GM12874 (cell line): ENCODE results near the gene MORC3.

Experiments
- TF ChIP-seq, protein P1 (sequence below): IDR thresholded peaks from 2 replicates; pipeline ENCODE4 v1.5.1; 2011; ENCODE audit warnings: low read depth, mild to moderate bottlenecking, control low read depth, low read length, moderate library complexity; ENCODE audit not compliant: insufficient read depth

The MORC3 gene

DNA sequence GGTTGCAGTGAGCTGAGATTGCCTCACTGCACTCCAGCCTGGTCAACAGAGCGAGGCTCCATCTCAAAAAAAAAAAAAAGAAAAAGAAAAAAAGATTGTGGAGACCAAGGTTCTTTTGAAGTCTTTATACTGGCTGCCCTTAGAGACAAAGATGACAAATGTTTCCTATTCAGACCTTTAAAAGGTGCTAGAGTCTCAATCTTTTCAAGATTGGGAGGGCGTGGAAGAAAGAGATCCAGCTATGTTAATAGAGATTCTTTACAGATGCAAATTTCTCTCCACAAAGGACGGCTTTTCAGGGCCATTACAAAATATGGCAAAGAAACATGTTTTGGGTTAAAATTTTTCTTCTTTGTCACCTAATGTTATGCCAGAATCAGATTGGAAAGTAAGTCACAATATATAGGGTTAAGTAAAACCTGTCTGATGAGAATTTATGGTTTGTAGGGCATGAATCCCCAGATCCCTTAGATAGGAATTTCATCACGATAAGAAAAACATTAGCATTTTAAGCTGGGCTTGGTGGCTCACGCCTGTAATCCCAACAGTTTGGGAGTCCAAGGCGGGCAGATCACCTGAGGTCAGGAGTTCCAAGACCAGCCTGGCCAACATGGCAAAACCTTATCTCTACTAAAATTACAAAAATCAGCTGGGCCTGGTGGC lies 13.0 kb upstream of the MORC3 start:
- TF ChIP-seq, protein P1, sequence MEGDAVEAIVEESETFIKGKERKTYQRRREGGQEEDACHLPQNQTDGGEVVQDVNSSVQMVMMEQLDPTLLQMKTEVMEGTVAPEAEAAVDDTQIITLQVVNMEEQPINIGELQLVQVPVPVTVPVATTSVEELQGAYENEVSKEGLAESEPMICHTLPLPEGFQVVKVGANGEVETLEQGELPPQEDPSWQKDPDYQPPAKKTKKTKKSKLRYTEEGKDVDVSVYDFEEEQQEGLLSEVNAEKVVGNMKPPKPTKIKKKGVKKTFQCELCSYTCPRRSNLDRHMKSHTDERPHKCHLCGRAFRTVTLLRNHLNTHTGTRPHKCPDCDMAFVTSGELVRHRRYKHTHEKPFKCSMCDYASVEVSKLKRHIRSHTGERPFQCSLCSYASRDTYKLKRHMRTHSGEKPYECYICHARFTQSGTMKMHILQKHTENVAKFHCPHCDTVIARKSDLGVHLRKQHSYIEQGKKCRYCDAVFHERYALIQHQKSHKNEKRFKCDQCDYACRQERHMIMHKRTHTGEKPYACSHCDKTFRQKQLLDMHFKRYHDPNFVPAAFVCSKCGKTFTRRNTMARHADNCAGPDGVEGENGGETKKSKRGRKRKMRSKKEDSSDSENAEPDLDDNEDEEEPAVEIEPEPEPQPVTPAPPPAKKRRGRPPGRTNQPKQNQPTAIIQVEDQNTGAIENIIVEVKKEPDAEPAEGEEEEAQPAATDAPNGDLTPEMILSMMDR, result no peak

DNA sequence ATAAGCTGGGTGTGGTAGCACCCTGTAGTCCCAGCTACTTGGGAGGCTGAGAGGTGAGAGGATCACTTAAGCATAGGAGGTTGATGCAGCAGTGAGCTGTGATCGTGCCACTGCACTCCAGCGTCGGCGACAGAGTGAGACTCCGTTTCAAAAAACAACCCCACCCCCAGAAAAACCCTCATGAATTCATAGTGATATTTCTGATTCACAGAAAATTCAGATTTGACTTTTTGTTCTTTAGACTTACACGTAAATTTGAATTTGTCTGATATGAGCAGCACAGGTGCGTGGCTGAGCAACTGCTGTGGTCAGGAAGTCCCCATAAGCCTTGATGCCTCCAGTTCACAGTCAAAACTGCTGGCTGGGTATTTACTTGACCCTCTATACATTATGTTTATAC lies 10.0 kb upstream of the MORC3 start:
- TF ChIP-seq, protein P1, result no peak

DNA sequence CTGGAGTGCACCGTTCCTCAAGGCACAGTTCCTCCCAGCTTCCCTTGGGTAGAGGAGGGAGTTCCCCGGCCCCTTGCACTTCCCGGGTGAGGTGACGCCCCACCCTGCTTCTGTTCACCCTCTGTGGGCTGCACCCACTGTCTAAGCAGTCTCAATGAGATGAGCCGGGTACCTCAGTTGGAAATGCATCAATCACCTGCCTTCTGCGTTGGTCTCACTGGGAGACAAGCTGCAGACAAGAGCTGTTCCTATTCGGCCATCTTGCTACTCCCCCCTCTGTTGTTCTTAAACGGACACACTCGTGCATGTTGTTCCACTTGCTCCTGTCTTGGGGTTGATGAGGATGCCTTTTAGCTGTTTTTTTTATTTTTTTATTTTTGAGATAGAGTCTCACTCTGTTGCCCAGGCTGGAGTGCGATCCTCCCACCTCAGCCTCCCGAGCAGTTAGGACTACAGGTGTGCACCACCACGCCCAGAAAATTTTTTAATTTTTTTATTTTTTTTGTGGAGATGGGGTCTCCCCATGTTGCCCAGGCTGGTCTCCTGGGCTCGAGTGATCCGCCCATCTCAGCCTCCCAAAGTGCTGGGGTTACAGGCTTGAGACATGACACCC lies 3.0 kb upstream of the MORC3 start:
- TF ChIP-seq, protein P1, result no peak

- TF ChIP-seq, protein P1, result 0 out of 2 replicates have a peak, but pooled peaks have one; percentile 2
These were observed 676 bp downstream of the MORC3 start for GRCh38 chr21:36320421-36321324.

DNA sequence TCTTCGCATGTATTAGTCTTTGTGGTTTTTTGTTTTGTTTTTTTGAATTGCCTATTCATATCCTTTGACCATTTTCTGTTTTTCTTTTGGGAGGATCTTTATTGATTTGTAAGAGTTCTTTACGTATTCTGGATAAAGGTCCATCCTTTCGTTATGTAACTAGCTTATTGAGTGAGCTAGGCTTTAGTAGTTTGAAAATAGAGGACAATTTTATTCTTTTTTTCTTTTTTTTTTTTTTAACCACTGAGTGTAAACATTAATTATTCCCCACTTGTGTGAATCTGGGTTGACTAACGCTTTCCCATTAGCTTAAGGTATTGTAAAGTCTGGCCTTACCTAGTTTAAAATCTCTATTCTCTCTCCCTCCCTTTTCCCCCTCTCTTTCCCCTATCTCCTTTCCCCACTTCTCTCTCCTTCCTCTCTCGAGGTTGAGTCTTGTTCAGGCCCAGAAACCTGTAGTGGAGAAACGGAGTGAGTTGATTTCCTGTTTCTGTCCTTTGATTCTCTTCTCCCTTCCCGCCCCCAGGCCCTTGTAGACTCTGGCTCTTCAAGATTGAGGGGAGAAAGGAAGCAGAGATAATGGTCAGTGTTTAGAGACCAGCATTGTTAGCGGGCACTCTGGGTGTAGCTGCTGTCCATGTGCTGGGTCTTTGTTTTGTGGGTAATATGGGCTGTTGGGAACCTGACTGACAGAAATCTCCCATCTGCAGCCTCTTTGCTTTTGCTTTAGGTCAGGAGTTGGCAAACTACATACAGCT lies 1.5 kb downstream of the MORC3 start:
- TF ChIP-seq, protein P1, result no peak

GRCh38 chr21:36322083-36322424 lies 2.1 kb downstream of the MORC3 start:
- TF ChIP-seq, protein P1, result no peak

DNA sequence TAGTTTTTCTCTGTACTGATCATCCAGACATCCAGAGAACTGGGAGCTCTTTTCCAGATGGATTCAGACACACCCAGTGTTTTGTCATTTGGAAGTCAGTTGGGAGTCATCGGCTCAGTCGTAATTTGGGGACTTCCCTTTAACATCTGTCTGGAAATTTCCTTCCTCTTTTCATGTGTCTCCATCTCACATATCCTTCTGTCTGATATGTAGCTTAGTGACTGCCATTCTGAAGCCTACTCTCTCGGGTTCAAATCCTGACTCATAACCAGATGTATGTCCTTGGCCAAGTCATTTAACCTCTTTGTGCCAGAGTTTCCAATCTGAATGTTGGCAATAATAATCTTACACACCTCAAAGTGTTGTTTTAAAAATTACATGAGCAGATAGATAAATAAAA lies 3.0 kb downstream of the MORC3 start:
- TF ChIP-seq, protein P1, result no peak
